H9 (cell line): ENCODE data around the gene CLEC18B. TPM values are rescaled to one million over a fixed set of nuclear protein-coding genes. Genes with fewer than 3 reads are reported as not detected.

Source experiments
- DNase-seq: peaks from one replicate; pipeline ENCODE4 v3.0.0-alpha.2; 2017
- H2AFZ ChIP-seq: one replicate; pipeline ENCODE4 v1.6.1; 2013; ENCODE audit warnings: mild to moderate bottlenecking, low read length, control low read depth, moderate library complexity
- H2AK5ac ChIP-seq: 2 replicates; pipeline ENCODE4 v1.6.1; 2013; ENCODE audit warnings: low read length, control low read depth, mixed read lengths; ENCODE audit not compliant: insufficient read length
- H2BK120ac ChIP-seq: one replicate; pipeline ENCODE4 v1.6.1; 2013; ENCODE audit warnings: low read depth, mild to moderate bottlenecking, low read length, control low read depth, inconsistent platforms; ENCODE audit not compliant: poor library complexity, severe bottlenecking
- H2BK12ac ChIP-seq: 2 replicates; pipeline ENCODE4 v1.6.1; 2013; ENCODE audit warnings: low read length, control low read depth, mixed read lengths, low read depth; ENCODE audit not compliant: insufficient read length
- H2BK15ac ChIP-seq: 2 replicates; pipeline ENCODE4 v1.6.1; 2013; ENCODE audit warnings: low read depth, low read length, control low read depth
- H2BK20ac ChIP-seq: one replicate; pipeline ENCODE4 v1.6.1; 2013; ENCODE audit warnings: low read depth, mild to moderate bottlenecking, low read length, control low read depth, inconsistent platforms; ENCODE audit not compliant: poor library complexity, severe bottlenecking
- H2BK5ac ChIP-seq: 2 replicates; pipeline ENCODE4 v1.6.1; 2013; ENCODE audit warnings: low read length, control low read depth, mixed read lengths; ENCODE audit not compliant: insufficient read length
- H3K14ac ChIP-seq: 2 replicates; pipeline ENCODE4 v1.6.1; 2013; ENCODE audit warnings: low read length, control low read depth; ENCODE audit not compliant: insufficient read depth
- H3K18ac ChIP-seq: 2 replicates; pipeline ENCODE4 v1.6.1; 2013; ENCODE audit warnings: low read depth, mild to moderate bottlenecking, mixed read lengths, low read length, control low read depth; ENCODE audit not compliant: insufficient read length
- H3K23ac ChIP-seq: 2 replicates; pipeline ENCODE4 v1.6.1; 2013; ENCODE audit warnings: low read length, control low read depth, mixed read lengths, low read depth; ENCODE audit not compliant: insufficient read length
- H3K23me2 ChIP-seq: 2 replicates; pipeline ENCODE4 v1.6.1; 2013; ENCODE audit warnings: low read depth, mild to moderate bottlenecking, mixed read lengths, low read length, control low read depth; ENCODE audit not compliant: insufficient read length, poor library complexity, severe bottlenecking
- H3K27ac ChIP-seq: 2 replicates; pipeline ENCODE4 v1.5.1; 2013; ENCODE audit warnings: low read length, control low read depth, mixed read lengths, low read depth; ENCODE audit not compliant: insufficient read length
- H3K27me3 ChIP-seq: 2 replicates; pipeline ENCODE4 v1.6.1; 2013; ENCODE audit warnings: low read length, control low read depth, inconsistent platforms; ENCODE audit not compliant: insufficient read depth
- H3K4ac ChIP-seq: 2 replicates; pipeline ENCODE4 v1.6.1; 2013; ENCODE audit warnings: low read depth, mild to moderate bottlenecking, control low read depth, inconsistent platforms, low read length, moderate library complexity
- H3K4me1 ChIP-seq: 2 replicates; pipeline ENCODE4 v1.6.1; 2013; ENCODE audit warnings: low read length, control low read depth, inconsistent platforms; ENCODE audit not compliant: insufficient read depth
- H3K4me2 ChIP-seq: 2 replicates; pipeline ENCODE4 v1.6.1; 2013; ENCODE audit warnings: low read length, control low read depth, mixed read lengths; ENCODE audit not compliant: insufficient read length, insufficient read depth
- H3K56ac ChIP-seq: 2 replicates; pipeline ENCODE4 v1.6.1; 2013; ENCODE audit warnings: low read depth, mild to moderate bottlenecking, mixed read lengths, low read length, control low read depth; ENCODE audit not compliant: insufficient read length
- H3K79me1 ChIP-seq: 2 replicates; pipeline ENCODE4 v1.6.1; 2013; ENCODE audit warnings: low read depth, mild to moderate bottlenecking, moderate library complexity, low read length, control low read depth, inconsistent platforms; ENCODE audit not compliant: insufficient read depth, poor library complexity, severe bottlenecking
- H3K79me2 ChIP-seq: 2 replicates; pipeline ENCODE4 v1.6.1; 2013; ENCODE audit warnings: low read length, control low read depth, inconsistent platforms; ENCODE audit not compliant: insufficient read depth
- H3K9ac ChIP-seq: 2 replicates; pipeline ENCODE4 v1.6.1; 2013; ENCODE audit warnings: low read length, control low read depth, mixed read lengths; ENCODE audit not compliant: insufficient read length; ENCODE audit errors: extremely low read depth
- H3K9me3 ChIP-seq: one replicate; pipeline ENCODE4 v1.6.1; 2013; ENCODE audit warnings: low read depth, low read length, inconsistent platforms; ENCODE audit not compliant: control insufficient read depth
- H3T11ph ChIP-seq: one replicate; pipeline ENCODE4 v1.6.1; 2013; ENCODE audit warnings: mild to moderate bottlenecking, low read length, control low read depth, inconsistent platforms
- H4K20me1 ChIP-seq: one replicate; pipeline ENCODE4 v1.6.1; 2013; ENCODE audit not compliant: control insufficient read depth, insufficient read length, insufficient read depth
- H4K5ac ChIP-seq: 2 replicates; pipeline ENCODE4 v1.6.1; 2013; ENCODE audit warnings: low read depth, mild to moderate bottlenecking, mixed read lengths, low read length, control low read depth; ENCODE audit not compliant: insufficient read length
- H4K8ac ChIP-seq: replicated peaks from 2 replicates; pipeline ENCODE4 v1.6.1; 2013; ENCODE audit warnings: low read length, control low read depth, mixed read lengths, low read depth; ENCODE audit not compliant: insufficient read length
- H4K91ac ChIP-seq: 2 replicates; pipeline ENCODE4 v1.6.1; 2013; ENCODE audit warnings: low read depth, mild to moderate bottlenecking, moderate library complexity, mixed read lengths, low read length, control low read depth; ENCODE audit not compliant: insufficient read length
- H3K27ac Mint-ChIP-seq, 3 experiments: 2 replicates in 2 of 3; 3 replicates in 1 of 3; pipeline ENCODE4 v1.8.0; 2020 to 2021; ENCODE audit warnings: mixed read lengths in 3 of 3, mild to moderate bottlenecking in 1 of 3, moderate library complexity in 1 of 3
- H3K27me3 Mint-ChIP-seq: 2 replicates; pipeline ENCODE4 v1.8.0; 2021; ENCODE audit warnings: low read depth, mild to moderate bottlenecking, moderate library complexity, mixed read lengths
- H3K36me3 Mint-ChIP-seq, 3 experiments: 2 replicates in 2 of 3; 3 replicates in 1 of 3; pipeline ENCODE4 v1.8.0; 2020 to 2021; ENCODE audit warnings: low read depth in 3 of 3, mixed read lengths in 3 of 3; ENCODE audit not compliant: insufficient read depth in 1 of 3
- H3K4me1 Mint-ChIP-seq, 2 experiments: 2 replicates each; pipeline ENCODE4 v1.8.0; 2020; ENCODE audit warnings: mixed read lengths in 2 of 2
- H3K4me3 Mint-ChIP-seq, 2 experiments: 2 replicates in 1 of 2; 3 replicates in 1 of 2; pipeline ENCODE4 v1.8.0; 2020 to 2021; ENCODE audit warnings: mild to moderate bottlenecking in 2 of 2, mixed read lengths in 2 of 2, moderate library complexity in 1 of 2
- H3K9me3 Mint-ChIP-seq, 2 experiments: 2 replicates in 1 of 2; 3 replicates in 1 of 2; pipeline ENCODE4 v1.8.0; 2020; ENCODE audit warnings: mild to moderate bottlenecking in 2 of 2, mixed read lengths in 2 of 2, moderate library complexity in 1 of 2
- WGBS: extraction: QIAGEN DNeasy Blood & Tissue Kit; methylation state at CpG from one replicate; pipeline ENCODE4 v1.1.7; 2013; ENCODE audit warnings: missing lambda C conversion rate, low lambda C conversion rate, mixed read lengths; ENCODE audit not compliant: insufficient read length; ENCODE audit errors: extremely low coverage; 5-methylcytosine and 5-hydroxymethylcytosine counted together
- total RNA-seq: library from RNA; stranded (reverse); gene quantifications from 2 replicates; pipeline ENCODE4 v1.2.1, GENCODE V29; 2021
- TF ChIP-seq, protein P1 (sequence below): fragments of 200-600 bp; sonication (generic); conservative IDR thresholded peaks from 3 replicates; pipeline ENCODE4 v1.8.0; 2021; ENCODE audit warnings: antibody characterized with exemption, mild to moderate bottlenecking

The CLEC18B gene
- total RNA-seq, 1 experiment from 2014 or later = 0.37 TPM

DNA sequence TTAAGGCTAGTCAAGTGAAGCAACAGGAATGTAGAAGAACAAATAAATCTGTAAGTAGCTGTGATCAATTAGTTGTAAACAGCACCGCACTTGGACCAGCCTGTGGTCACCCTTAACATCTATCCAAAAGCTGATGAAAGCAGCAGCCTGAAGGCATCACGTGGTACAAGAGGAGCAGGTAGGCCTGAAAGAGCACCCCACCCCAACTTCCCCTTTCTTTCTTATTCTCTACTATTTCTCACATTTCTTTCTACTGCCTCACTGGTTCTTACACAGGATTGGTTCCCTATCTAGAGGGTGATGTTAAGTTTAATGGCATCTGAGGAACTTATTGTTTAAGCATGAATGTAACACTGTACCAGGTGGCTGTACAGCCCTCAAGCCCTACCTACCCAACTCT lies 42.6 kb upstream of the CLEC18B start:
- no peaks in the 10 kb centered on the region for H3K27me3 ChIP-seq
- H2AFZ ChIP-seq = no peak overlapping the region
- no peak overlapping the region for H3T11ph ChIP-seq
- no peak overlapping the region for H3K23ac ChIP-seq
- H2BK12ac ChIP-seq = no peak overlapping the region
- H2BK20ac ChIP-seq = no peak overlapping the region
- H3K79me2 ChIP-seq = no peaks in the 10 kb centered on the region
- Mint-ChIP-seq H3K9me3 (no peaks in the 10 kb centered on the region), H3K27me3 (no peaks in the 10 kb centered on the region), H3K27ac (no peak overlapping the region), H3K4me3 (no peak overlapping the region), H3K4me1 (no peaks in the 10 kb centered on the region), H3K36me3 (peaks cover 41 to 93% (median 78%) of the 10 kb centered on the region in 3 experiments; a peak in 6 of 7 replicates)
- no peak overlapping the region for H2BK5ac ChIP-seq
- no peak overlapping the region for H2BK15ac ChIP-seq
- no peaks in the 10 kb centered on the region for H4K20me1 ChIP-seq
- H3K27ac ChIP-seq = no peak overlapping the region
- no CpG with 5 or more reads among the region's 2 CpGs for WGBS
- H3K4me1 ChIP-seq = no peaks in the 10 kb centered on the region
- DNase-seq = no peak
- H3K14ac ChIP-seq = no peak overlapping the region
- H4K5ac ChIP-seq = no peak overlapping the region
- H3K79me1 ChIP-seq = no peaks in the 10 kb centered on the region
- H3K23me2 ChIP-seq = no peaks in the 10 kb centered on the region
- no peak overlapping the region for H3K18ac ChIP-seq
- no peaks in the 10 kb centered on the region for H3K9me3 ChIP-seq
- no peak overlapping the region for H3K56ac ChIP-seq
- no peak overlapping the region for H3K9ac ChIP-seq
- TF ChIP-seq, protein P1, sequence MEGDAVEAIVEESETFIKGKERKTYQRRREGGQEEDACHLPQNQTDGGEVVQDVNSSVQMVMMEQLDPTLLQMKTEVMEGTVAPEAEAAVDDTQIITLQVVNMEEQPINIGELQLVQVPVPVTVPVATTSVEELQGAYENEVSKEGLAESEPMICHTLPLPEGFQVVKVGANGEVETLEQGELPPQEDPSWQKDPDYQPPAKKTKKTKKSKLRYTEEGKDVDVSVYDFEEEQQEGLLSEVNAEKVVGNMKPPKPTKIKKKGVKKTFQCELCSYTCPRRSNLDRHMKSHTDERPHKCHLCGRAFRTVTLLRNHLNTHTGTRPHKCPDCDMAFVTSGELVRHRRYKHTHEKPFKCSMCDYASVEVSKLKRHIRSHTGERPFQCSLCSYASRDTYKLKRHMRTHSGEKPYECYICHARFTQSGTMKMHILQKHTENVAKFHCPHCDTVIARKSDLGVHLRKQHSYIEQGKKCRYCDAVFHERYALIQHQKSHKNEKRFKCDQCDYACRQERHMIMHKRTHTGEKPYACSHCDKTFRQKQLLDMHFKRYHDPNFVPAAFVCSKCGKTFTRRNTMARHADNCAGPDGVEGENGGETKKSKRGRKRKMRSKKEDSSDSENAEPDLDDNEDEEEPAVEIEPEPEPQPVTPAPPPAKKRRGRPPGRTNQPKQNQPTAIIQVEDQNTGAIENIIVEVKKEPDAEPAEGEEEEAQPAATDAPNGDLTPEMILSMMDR = no peak
- no peak overlapping the region for H2AK5ac ChIP-seq
- no peak overlapping the region for H2BK120ac ChIP-seq
- H4K91ac ChIP-seq = no peak overlapping the region
- no peak overlapping the region for H3K4ac ChIP-seq
- no peak overlapping the region for H3K4me2 ChIP-seq
- no peak overlapping the region for H4K8ac ChIP-seq
